ENCODE measurements around the gene FGF12.

The FGF12 gene

DNA sequence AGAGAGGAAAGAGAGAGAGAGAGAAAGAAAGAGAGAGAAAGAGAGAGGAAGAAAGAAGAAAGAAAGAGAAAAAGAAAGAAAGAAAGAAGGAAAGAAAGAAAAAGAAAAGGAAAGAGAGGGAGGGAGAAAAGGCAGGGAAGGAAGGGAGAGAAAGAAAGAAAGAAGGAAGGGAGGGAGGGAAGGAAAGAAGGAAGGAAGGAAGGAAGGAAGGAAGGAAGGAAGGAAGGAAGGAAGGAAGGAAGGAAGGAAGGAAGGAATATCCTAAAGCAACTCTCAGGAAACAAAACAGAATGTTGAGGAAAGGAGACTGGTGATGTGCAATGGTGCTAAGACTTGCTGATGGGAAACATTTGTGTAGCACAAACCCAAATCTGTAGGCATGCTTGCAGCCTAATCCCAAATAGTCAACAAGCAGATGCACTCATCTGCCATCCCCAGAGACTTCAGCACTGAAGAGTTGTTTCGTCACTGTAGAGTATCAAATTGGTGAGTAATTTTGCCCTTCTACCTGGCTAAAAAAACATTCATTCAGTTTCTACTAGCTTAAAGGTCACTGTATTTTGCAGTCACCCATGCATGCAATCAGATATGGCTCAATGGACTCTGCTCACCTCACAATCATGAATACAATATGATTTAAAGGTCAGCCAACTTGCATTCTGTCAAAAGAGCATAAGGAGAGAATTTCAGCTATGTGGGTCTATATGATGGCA, 480.3 kb downstream of the FGF12 start:
- FAIRE-seq = no peak

GRCh38 chr3:192244591-192244990, 482.8 kb downstream of the FGF12 start:
- no peak for FAIRE-seq

GRCh38 chr3:192239956-192240355, 487.4 kb downstream of the FGF12 start:
- no peak for FAIRE-seq

GRCh38 chr3:192237992-192238608, 489.2 kb downstream of the FGF12 start:
- no peak for FAIRE-seq

- no peak for FAIRE-seq
Measured at GRCh38 chr3:192229866-192230265, 497.5 kb downstream of the FGF12 start.

DNA sequence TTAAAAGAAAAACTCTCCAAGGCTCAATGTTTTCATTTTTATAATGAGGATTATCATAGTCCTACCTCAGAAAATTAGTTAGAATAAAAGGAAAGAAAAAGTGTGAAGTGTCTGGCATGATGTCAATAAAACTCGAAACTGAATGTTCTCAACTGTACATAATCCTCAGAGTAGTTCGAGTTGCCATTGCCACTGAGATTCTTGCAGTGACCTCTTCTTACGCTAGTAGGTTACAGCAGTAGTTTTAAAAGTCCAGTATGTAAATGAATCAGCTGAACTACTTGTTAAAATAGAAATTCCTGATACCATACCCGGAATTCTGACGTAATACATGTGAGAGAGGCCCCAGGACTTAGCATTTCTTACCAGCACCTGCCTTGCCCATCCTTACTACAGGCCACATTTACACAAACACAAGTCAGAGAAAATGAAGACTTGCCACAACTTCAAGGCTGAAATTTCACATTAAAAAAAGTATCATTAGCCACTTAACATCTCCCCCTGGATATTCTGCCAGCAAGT, 502.6 kb downstream of the FGF12 start:
- no peak for FAIRE-seq

DNA sequence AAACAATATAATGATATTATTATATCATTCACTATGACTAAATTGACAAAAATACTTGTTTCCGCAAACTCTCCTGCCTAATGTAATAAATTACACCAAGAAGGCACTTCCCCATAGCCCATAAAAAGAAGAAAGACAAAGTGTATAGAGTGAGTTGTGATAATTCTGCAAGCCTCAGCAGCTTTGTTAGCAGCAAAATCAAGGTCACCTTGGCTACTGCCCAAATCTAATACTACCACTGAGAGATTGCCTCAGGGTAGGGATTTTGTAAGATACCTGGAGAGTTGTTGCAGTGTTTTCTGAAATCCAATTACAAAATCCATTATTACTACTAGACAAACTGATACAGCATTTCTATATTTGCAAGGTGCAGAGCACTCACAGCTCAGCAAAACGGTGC, 503.5 kb downstream of the FGF12 start:
- FAIRE-seq = no peak

GRCh38 chr3:192220915-192221314, 506.4 kb downstream of the FGF12 start:
- FAIRE-seq = no peak

- FAIRE-seq = no peak
Measured at GRCh38 chr3:192219926-192220325, 507.4 kb downstream of the FGF12 start.

- FAIRE-seq = no peak
Measured at GRCh38 chr3:192216067-192216466, 511.3 kb downstream of the FGF12 start.

DNA sequence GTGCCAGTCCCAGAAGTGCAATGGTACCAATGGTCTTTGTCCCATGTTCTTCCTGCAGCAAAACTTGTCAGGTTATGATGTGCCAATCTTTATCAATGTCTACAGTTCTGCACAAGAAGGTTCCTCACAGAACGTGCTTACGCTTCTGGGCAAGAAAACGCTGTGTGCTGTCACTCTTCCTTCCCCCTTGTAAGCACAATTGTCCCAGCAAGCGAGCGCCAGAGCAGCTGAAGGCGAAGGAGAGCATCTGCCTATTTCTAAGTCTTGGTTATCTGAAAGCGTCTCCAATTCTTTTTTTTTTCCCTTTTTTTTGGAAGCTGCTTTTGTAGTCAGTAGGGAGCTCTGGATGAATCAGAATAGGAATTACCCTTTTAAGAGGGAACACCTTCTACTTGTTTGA, 514.4 kb downstream of the FGF12 start:
- FAIRE-seq = no peak

DNA sequence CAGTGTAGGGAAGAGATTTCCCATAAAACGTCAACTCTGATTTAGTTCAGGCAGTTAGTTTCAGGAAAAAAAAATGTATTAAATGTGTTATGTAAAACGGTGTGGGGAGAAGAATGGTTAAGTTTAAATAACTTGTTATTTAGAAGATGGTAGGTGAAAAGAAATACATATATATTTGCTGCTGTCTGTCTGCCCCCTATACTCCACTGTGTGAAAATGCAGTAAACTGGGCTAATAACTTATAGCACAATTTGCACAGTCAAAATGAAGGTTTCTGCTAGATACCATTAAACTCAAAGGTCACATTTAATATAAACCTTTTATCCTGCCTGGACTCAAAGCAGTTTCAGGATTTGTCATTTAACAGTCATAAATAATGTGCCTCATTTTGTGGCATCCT, 515.0 kb downstream of the FGF12 start:
- FAIRE-seq = no peak

DNA sequence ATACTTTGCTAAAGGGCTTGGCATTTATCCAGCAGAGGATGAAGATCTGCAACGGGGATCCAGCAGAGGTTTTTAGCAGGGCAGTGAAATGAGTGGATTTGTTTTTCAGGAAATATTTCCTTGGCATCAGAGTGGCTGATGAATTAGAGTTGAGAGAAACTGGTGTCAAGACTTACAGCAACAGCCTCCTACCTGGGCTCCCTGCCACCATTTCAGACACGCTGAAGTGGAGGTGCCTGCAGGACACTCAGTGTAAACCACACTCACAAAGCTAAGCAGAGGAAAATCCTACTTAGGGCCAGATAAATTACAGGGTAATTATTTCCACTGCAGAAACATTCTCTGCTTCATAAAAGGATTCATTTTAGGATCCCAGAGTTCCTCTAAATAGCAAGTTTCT, 519.7 kb downstream of the FGF12 start:
- FAIRE-seq = no peak

DNA sequence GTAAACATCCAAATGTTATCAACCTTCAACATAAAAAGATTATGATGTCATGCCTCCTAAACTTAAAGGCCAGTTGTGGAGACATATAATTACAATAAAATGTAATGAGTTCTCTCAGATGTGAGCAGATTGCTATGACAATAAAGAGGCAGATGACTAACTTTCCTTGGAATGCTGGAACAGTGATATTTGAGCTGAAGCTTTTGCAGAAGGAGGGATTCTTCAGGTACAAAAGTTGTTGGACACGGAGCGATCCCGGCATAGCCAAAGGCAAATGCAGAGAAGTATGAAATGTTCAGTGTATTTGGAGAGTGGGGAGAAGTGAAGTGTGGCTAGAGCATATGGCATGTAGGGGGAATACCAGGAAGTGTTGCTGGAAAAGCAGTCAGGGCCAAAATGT, 520.1 kb downstream of the FGF12 start:
- no peak for FAIRE-seq

DNA sequence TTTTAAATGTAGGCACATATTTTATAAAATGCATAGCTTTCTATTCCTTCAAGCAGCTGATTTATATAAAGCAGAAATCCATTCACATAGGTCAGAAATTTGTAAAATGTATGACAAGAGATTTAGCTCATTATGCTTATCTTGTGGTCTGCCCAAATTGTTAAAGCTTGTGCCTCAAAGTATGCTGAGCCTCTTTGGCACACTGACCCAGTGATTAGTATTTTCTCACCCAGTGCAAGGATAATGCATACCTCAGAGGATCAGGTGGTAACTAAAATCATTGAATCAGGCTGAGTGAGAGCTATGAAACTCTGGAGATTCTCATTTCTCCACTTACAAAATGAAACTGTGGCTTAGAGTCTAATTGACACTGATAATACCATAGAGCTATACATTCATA, 533.3 kb downstream of the FGF12 start:
- FAIRE-seq = no peak

- FAIRE-seq = peak; percentile 74
Measured at GRCh38 chr3:192188218-192188835, 539.0 kb downstream of the FGF12 start.

DNA sequence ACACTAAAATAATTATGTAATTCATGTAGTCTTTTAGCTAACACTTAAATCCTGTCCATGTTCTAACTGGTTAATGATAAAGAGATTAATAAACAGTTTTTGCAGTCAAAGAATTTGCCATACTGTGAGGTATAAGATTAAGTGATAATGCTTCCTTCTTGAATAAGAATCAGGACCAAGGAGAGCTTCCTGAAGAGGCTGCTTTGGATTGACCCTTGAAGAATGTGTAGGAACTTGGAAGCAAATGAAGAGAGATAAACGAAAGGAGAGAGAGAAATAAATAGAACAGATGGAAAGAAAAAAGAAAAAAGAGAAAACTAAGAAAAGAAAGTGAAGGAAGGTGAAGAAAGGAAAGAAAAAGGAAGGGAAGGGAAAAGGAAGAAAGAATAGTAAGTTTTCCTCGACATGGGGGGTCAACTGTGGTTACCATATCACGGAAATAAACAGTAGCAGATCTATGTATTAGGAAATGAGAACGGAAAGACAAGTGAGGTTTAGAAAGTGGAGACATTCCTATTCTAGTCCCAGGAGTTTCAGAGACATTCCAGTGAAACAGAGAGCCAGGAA, 539.8 kb downstream of the FGF12 start:
- no peak for FAIRE-seq

DNA sequence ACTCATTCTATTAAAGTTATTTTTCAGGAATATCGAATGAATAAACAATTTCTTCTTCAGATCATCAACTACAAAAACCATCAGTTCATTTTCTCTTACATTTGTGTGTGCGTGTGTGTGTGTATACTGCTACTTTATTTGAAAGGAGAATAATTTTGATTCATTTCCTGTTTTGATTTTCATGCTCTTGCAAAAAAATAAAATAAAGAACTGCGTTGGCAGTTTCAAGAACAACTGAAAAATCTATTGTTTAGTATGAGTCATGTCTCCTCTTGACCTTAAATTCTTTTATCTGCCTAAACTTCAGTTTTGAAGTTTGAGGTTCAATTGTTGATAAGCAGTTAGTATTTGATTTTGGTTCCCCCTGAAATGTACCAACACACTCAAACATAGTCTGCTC, 540.8 kb downstream of the FGF12 start:
- FAIRE-seq = no peak

DNA sequence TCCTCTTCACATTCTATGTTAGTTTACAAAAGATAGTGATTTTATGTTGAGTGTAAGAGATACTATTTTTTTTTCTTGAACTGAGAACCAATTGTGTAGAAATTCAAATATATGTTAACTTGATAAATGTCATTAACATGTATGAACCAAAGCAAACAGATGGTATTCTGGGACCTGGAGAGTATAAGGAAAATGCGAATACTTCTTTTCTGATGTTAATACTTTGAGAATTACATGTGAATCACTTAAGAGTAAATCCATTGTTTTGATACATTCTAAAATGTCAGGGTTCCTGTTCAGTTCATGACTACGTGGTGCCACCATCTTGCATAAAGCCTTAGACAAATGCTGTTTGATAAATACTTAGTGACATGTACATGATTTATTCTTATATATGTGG, 541.3 kb downstream of the FGF12 start:
- FAIRE-seq = no peak

GRCh38 chr3:192183109-192183508, 544.2 kb downstream of the FGF12 start:
- FAIRE-seq = no peak

GRCh38 chr3:192181151-192181550, 546.2 kb downstream of the FGF12 start:
- FAIRE-seq = no peak

GRCh38 chr3:192177383-192177782, 550.0 kb downstream of the FGF12 start:
- FAIRE-seq = no peak

DNA sequence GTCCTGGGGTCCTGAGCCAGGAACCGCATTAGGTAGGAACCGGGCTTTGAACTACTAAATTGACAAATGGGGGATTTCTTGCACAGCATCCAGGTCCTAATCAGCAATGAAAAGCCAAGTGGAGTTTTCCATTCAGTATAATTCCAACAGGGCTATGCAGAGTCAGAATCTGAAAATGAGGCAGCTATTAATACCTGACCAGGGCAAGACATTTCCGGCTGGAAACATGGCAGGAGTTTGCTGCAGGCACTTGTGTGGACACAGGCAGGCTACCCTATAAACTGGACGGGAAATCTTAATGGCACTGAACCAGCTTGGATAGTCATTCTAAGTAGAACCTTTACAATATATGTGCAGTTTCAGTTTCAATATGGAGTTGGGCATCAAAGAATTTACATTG, 553.1 kb downstream of the FGF12 start:
- FAIRE-seq = no peak

DNA sequence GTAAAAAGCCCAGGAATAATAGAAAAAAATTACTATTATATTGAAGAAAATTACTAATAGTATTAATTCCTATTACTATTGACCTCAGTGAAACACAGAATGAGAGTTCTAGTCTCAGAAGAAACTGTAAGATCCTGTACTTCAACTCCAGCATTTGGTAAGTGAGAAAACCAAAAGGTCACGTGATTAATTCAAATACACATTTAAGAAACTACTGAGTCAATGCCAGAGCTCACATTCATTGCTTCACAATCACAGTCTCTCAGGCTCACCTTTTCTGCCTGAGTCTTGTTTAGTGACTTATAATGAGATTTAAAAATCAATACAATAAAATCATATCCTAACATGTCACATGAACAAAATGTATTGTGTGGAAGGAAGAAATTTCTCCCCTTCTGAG, 556.1 kb downstream of the FGF12 start:
- no peak for FAIRE-seq
